HCT116 (cell line): ENCODE results near the gene RSAD1. TPM values are rescaled to one million over a fixed set of nuclear protein-coding genes. Genes with fewer than 3 reads are reported as not detected.

Experiments used
- ATAC-seq: fragments of 200-7000 bp; cut with Tn5 transposase; 2 replicates; pipeline ENCODE4 v1.9.1; 2020; ENCODE audit warnings: mild to moderate bottlenecking, moderate library complexity
- BruUV-seq: library from RNA; stranded (reverse); fragments of 400-500 nt; replicated peaks from 2 replicates; lab custom pipeline; 2021; lab: Mats Ljungman, UMichigan
- CTCF ChIA-PET: fragments of 300-600 bp; sonication (Branson Sonifier 250); formaldehyde crosslinking; loops from one replicate; lab custom pipeline; 2021; ENCODE audit warnings: antibody characterized with exemption; lab: Charles Lee
- POLR2A ChIA-PET: fragments of 300-600, 350-600 bp; sonication (Branson Sonifier 250); formaldehyde crosslinking; loops from one replicate; lab custom pipeline; 2021; ENCODE audit warnings: antibody characterized with exemption; lab: Charles Lee
- RAD21 ChIA-PET, 2 experiments: fragments of 300-600 bp; sonication (Branson Sonifier 250); formaldehyde crosslinking; loops; one replicate each; lab custom pipeline; 2023; ENCODE audit warnings: low total read pairs in 2 of 2; ENCODE audit not compliant: uncharacterized antibody in 2 of 2, unreplicated experiment in 2 of 2, low non-redundant PET in 1 of 2; lab: Charles Lee
- DNase-seq: peaks from one replicate; pipeline ENCODE4 v3.0.0-alpha.2; 2010; ENCODE audit warnings: low read depth, low spot score
- H2AFZ ChIP-seq: fragments of 200-600 bp; shearing (Covaris generic), sonication (generic); 2 replicates; pipeline ENCODE4 v1.6.1; 2017; ENCODE audit warnings: low read depth, mixed run types, mixed read lengths, antibody characterized with exemption, low read length; ENCODE audit not compliant: poor library complexity, severe bottlenecking
- H3K27ac ChIP-seq: 2 replicates; pipeline ENCODE4 v1.5.1; 2012; ENCODE audit warnings: low read depth, low read length
- H3K27me3 ChIP-seq: fragments of 200-600 bp; sonication (generic); 2 replicates; pipeline ENCODE4 v1.6.1; 2016; ENCODE audit warnings: mixed run types, low read length, mixed read lengths; ENCODE audit not compliant: insufficient read depth
- H3K36me3 ChIP-seq, 2 experiments: fragments of 200-500 bp in 1 of 2; fragments of 200-600 bp in 1 of 2; sonication (Bioruptor generic) in 1 of 2; sonication (generic) in 1 of 2; 2 replicates each; pipeline versions ENCODE4 v1.5.1 to v1.6.1; 2014 to 2016; ENCODE audit warnings: low read length in 2 of 2, inconsistent platforms in 1 of 2, mixed read lengths in 1 of 2, mixed run types in 1 of 2; ENCODE audit not compliant: insufficient read depth in 2 of 2, control insufficient read depth in 1 of 2
- H3K4me1 ChIP-seq, 2 experiments: fragments of 200-600 bp in 1 of 2; sonication (generic) in 1 of 2; 2 replicates each; pipeline versions ENCODE4 v1.5.1 to v1.6.1; 2012 to 2017; ENCODE audit warnings: low read length in 2 of 2, inconsistent platforms in 1 of 2, mild to moderate bottlenecking in 1 of 2, mixed read lengths in 1 of 2, mixed run types in 1 of 2, moderate library complexity in 1 of 2; ENCODE audit not compliant: insufficient read depth in 2 of 2, control insufficient read depth in 1 of 2
- H3K4me2 ChIP-seq: fragments of 200-600 bp; sonication (generic); 2 replicates; pipeline ENCODE4 v1.6.1; 2017; ENCODE audit warnings: mixed run types, low read length, mixed read lengths
- H3K4me3 ChIP-seq, 2 experiments: fragments of 200-600 bp in 1 of 2; sonication (generic) in 1 of 2; replicated peaks in 1 of 2; 2 replicates each; pipeline ENCODE4 v1.5.1; 2011 to 2016; ENCODE audit warnings: low read length in 2 of 2, control low read depth in 1 of 2, low read depth in 1 of 2, mild to moderate bottlenecking in 1 of 2, mixed read lengths in 1 of 2, mixed run types in 1 of 2
- H3K79me2 ChIP-seq: fragments of 200-600 bp; sonication (generic); 2 replicates; pipeline ENCODE4 v1.6.1; 2017; ENCODE audit warnings: mild to moderate bottlenecking, mixed run types, low read length, moderate library complexity, mixed read lengths; ENCODE audit not compliant: insufficient read depth
- H3K9ac ChIP-seq: fragments of 200-600 bp; sonication (generic); 2 replicates; pipeline ENCODE4 v1.6.1; 2016; ENCODE audit warnings: low read length, mixed read lengths
- H3K9me2 ChIP-seq: fragments of 200-600 bp; sonication (generic), shearing (Covaris generic); 2 replicates; pipeline ENCODE4 v1.6.1; 2017; ENCODE audit warnings: mixed run types, mild to moderate bottlenecking, moderate library complexity; ENCODE audit not compliant: insufficient read depth
- H3K9me3 ChIP-seq, 2 experiments: fragments of 200-500 bp in 1 of 2; fragments of 200-600 bp in 1 of 2; sonication (Bioruptor generic) in 1 of 2; sonication (generic) in 1 of 2; 2 replicates each; pipeline ENCODE4 v1.6.1; 2014 to 2017; ENCODE audit warnings: low read length in 2 of 2, mixed read lengths in 2 of 2, inconsistent platforms in 1 of 2, low read depth in 1 of 2, mild to moderate bottlenecking in 1 of 2, mixed run types in 1 of 2, moderate library complexity in 1 of 2; ENCODE audit not compliant: control insufficient read depth in 1 of 2, insufficient read depth in 1 of 2
- H4K20me1 ChIP-seq: fragments of 200-600 bp; sonication (generic), shearing (Covaris generic); 2 replicates; pipeline ENCODE4 v1.6.1; 2017; ENCODE audit warnings: mixed run types, mild to moderate bottlenecking, moderate library complexity; ENCODE audit not compliant: insufficient read depth
- CBX3 ChIP-seq: IDR thresholded peaks from 2 replicates; pipeline ENCODE4 v1.6.1; 2012; ENCODE audit warnings: low read depth
- ELF1 ChIP-seq: IDR thresholded peaks from 2 replicates; pipeline ENCODE4 v1.6.1; 2012; ENCODE audit warnings: low read depth, borderline replicate concordance
- EZH2 ChIP-seq: fragments of 200-600 bp; sonication (generic); IDR thresholded peaks from 2 replicates; pipeline ENCODE4 v1.6.1; 2017; ENCODE audit warnings: antibody characterized with exemption, mixed run types
- EZH2phosphoT487 ChIP-seq: fragments of 200-600 bp; IDR thresholded peaks from 2 replicates; pipeline ENCODE4 v1.6.1; 2018; ENCODE audit warnings: antibody characterized with exemption, borderline replicate concordance
- FOSL1 ChIP-seq: IDR thresholded peaks from 2 replicates; pipeline ENCODE4 v1.6.1; 2012; ENCODE audit warnings: low read depth
- JUND ChIP-seq: IDR thresholded peaks from 2 replicates; pipeline ENCODE4 v1.6.1; 2012
- POLR2AphosphoS5 ChIP-seq: IDR thresholded peaks from 2 replicates; pipeline ENCODE4 v1.6.1; 2011; ENCODE audit warnings: mild to moderate bottlenecking, low read depth, low read length, moderate library complexity
- RAD21 ChIP-seq: IDR thresholded peaks from 2 replicates; pipeline ENCODE4 v1.6.1; 2012; ENCODE audit warnings: low read depth, mild to moderate bottlenecking
- SIN3A ChIP-seq: IDR thresholded peaks from 2 replicates; pipeline ENCODE4 v1.6.1; 2012; ENCODE audit warnings: low read depth
- SP1 ChIP-seq: IDR thresholded peaks from 2 replicates; pipeline ENCODE4 v1.6.1; 2012; ENCODE audit warnings: low read depth
- SRF ChIP-seq: IDR thresholded peaks from 2 replicates; pipeline ENCODE4 v1.6.1; 2012; ENCODE audit warnings: low read depth
- YY1 ChIP-seq: IDR thresholded peaks from 2 replicates; pipeline ENCODE4 v1.6.1; 2011; ENCODE audit warnings: low read length, low read depth, moderate library complexity, mild to moderate bottlenecking; ENCODE audit not compliant: insufficient replicate concordance; ENCODE audit errors: extremely low read depth
- ZFX ChIP-seq: fragments of 450-650 bp; IDR thresholded peaks from 2 replicates; pipeline ENCODE4 v1.6.1; 2017
- intact Hi-C: fragments of 100-400 bp; cut with micrococcal nuclease; formaldehyde crosslinking; loops from 2 replicates; pipeline ENCODE4 v1.10.0; 2022
- total RNA-seq: library from RNA; stranded (reverse); gene quantifications from one replicate; pipeline ENCODE4 v1.2.1, GENCODE V29; 2021; ENCODE audit not compliant: unreplicated experiment
- TF ChIP-seq, protein P1 (sequence below): IDR thresholded peaks from 2 replicates; pipeline ENCODE4 v1.6.1; 2012
- TF ChIP-seq, protein P2 (sequence below): IDR thresholded peaks from 2 replicates; pipeline ENCODE4 v1.6.1; 2012
- TF ChIP-seq, protein P3 (sequence below): IDR thresholded peaks from 2 replicates; pipeline ENCODE4 v1.6.1; 2012; ENCODE audit warnings: low read depth

Gene RSAD1
- total RNA-seq, 1 experiment from 2014 or later = 82.7 TPM

DNA sequence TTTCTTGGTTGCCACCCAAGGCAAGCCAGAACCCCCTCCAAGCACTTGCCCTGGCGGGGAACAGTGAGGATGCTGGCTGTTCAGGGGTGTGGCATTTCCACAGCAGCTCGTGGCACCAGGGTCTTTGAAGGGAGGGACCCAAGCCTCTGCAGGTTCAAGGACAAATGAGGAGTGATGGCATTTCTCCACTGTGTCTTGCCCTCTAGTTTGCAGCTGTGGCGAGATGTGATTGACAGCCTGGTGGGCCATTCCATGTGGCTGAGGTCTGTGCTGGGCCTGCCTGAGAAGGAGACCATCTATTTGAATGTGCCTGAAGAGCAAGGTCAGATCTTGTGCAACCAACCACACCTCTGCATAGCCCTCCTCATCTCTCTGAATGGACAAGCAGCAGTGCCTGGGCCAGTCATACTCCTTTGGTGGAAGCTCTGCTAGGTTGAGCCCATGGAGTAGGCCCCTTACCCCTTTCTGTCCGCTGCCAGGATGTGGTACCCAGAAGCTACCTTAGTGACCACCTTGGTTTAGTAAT, 49.4 kb downstream of the RSAD1 start:
- no peaks in the 10 kb centered on the region for H4K20me1 ChIP-seq
- H3K36me3 ChIP-seq = no peaks in the 10 kb centered on the region
- no peak for TF ChIP-seq SRF
- TF ChIP-seq EZH2 = no peak
- no peak for TF ChIP-seq POLR2AphosphoS5
- TF ChIP-seq ZFX = no peak
- no peak for TF ChIP-seq EZH2phosphoT487
- no peak for TF ChIP-seq ELF1
- no peak for TF ChIP-seq YY1
- TF ChIP-seq SIN3A = no peak
- DNase-seq (no peak), ATAC-seq (no peak)
- H3K27ac ChIP-seq = no peak overlapping the region
- H3K9ac ChIP-seq = no peak overlapping the region
- POLR2A ChIA-PET = no interaction called here
- no peaks in the 10 kb centered on the region for H3K9me3 ChIP-seq
- no peaks in the 10 kb centered on the region for H3K9me2 ChIP-seq
- no peak overlapping the region for H3K4me3 ChIP-seq
- RAD21 ChIA-PET = no interaction called here
- H3K79me2 ChIP-seq = no peaks in the 10 kb centered on the region; the same call in 1 of the 2 replicates
- no TSS peak for BruUV-seq
- intact Hi-C loops = no loop called here
- CTCF ChIA-PET = no interaction called here
- H3K27me3 ChIP-seq = no peaks in the 10 kb centered on the region
- no peak overlapping the region for H2AFZ ChIP-seq
- peaks cover 19 to 21% of the 10 kb centered on the region in 2 experiments for H3K4me1 ChIP-seq
- H3K4me2 ChIP-seq = no peak overlapping the region

DNA sequence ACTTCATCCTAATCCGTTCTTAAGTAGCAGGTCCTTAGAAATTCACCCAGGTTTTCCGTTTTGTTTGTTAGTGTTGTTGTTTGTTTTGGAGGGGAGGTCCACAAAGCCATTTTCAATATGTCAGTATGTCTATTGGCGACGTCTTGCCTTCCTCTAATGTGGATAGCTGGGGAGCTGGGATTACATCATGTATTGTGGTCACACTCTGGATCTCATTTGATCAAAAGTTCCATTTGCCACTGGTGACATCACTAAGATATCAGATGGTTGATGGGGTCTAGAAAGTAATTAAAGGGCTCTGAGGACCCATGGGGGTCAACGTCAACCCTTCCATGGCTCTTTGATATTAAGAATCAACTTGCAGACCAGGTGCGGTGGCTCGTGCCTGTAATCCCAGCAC, 51.2 kb downstream of the RSAD1 start:
- Histone ChIP-seq H2AFZ (no peak overlapping the region), H3K79me2 (no peaks in the 10 kb centered on the region; the same call in 1 of the 2 replicates), H3K4me1 (peaks cover 31 to 39% of the 10 kb centered on the region in 2 experiments), H3K36me3 (no peaks in the 10 kb centered on the region), H3K9me2 (no peaks in the 10 kb centered on the region), H3K9me3 (no peaks in the 10 kb centered on the region), H3K27ac (no peak overlapping the region), H3K4me3 (no peak overlapping the region), H3K27me3 (no peaks in the 10 kb centered on the region), H3K9ac (no peak overlapping the region), H4K20me1 (no peaks in the 10 kb centered on the region), H3K4me2 (no peak overlapping the region)
- BruUV-seq = no TSS peak
- ATAC-seq = no peak
- intact Hi-C loops = no loop called here
- CTCF ChIA-PET = no interaction called here
- DNase-seq = no peak
- RAD21 ChIA-PET = interaction anchor here in 1 of 2 experiments (0.6 kb wide), 1 partner anchor 312 kb away, joined by 3 read pairs; no protein-coding TSS in a partner anchor
- POLR2A ChIA-PET = interaction anchor here (1.3 kb wide), 1 partner anchor 13 kb away, joined by 4 read pairs; no protein-coding TSS in a partner anchor
- TF ChIP-seq YY1 (no peak), EZH2 (no peak), EZH2phosphoT487 (no peak), SP1 (no peak), FOSL1 (no peak), ZFX (no peak), JUND (no peak), RAD21 (no peak), SIN3A (no peak), CBX3 (no peak)
- TF ChIP-seq, protein P1, sequence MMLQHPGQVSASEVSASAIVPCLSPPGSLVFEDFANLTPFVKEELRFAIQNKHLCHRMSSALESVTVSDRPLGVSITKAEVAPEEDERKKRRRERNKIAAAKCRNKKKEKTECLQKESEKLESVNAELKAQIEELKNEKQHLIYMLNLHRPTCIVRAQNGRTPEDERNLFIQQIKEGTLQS = no peak
- TF ChIP-seq, protein P2, sequence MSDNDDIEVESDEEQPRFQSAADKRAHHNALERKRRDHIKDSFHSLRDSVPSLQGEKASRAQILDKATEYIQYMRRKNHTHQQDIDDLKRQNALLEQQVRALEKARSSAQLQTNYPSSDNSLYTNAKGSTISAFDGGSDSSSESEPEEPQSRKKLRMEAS = no peak
- TF ChIP-seq, protein P3, sequence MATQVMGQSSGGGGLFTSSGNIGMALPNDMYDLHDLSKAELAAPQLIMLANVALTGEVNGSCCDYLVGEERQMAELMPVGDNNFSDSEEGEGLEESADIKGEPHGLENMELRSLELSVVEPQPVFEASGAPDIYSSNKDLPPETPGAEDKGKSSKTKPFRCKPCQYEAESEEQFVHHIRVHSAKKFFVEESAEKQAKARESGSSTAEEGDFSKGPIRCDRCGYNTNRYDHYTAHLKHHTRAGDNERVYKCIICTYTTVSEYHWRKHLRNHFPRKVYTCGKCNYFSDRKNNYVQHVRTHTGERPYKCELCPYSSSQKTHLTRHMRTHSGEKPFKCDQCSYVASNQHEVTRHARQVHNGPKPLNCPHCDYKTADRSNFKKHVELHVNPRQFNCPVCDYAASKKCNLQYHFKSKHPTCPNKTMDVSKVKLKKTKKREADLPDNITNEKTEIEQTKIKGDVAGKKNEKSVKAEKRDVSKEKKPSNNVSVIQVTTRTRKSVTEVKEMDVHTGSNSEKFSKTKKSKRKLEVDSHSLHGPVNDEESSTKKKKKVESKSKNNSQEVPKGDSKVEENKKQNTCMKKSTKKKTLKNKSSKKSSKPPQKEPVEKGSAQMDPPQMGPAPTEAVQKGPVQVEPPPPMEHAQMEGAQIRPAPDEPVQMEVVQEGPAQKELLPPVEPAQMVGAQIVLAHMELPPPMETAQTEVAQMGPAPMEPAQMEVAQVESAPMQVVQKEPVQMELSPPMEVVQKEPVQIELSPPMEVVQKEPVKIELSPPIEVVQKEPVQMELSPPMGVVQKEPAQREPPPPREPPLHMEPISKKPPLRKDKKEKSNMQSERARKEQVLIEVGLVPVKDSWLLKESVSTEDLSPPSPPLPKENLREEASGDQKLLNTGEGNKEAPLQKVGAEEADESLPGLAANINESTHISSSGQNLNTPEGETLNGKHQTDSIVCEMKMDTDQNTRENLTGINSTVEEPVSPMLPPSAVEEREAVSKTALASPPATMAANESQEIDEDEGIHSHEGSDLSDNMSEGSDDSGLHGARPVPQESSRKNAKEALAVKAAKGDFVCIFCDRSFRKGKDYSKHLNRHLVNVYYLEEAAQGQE = no peak
